ENCODE data around the gene TENM3. TPM values are rescaled to one million over a fixed set of nuclear protein-coding genes. Genes with fewer than 3 reads are reported as not detected.
"Not testable (repeated sequence)": the region's sequence is repeated elsewhere in the genome, so short reads cannot be mapped to it uniquely, and the experiment has no call there.

The TENM3 gene
- total RNA-seq, 1 experiment from 2014 or later: 0.87 TPM

- intact Hi-C loops (cut with micrococcal nuclease): loop anchor here (10.0 kb wide), 1 partner anchor 112 kb away; no protein-coding TSS in a partner anchor
- ATAC-seq (no peak), DNase-seq (no peak)
- ChIA-PET CTCF (no interaction called here), POLR2A (ENCODE audit: unreplicated experiment) (no interaction called here)
- no peak for TF ChIP-seq EZH2 (IDR thresholded peaks at IDR 0.05; ENCODE audit: low read length, unreplicated experiment)
- TF ChIP-seq EZH2phosphoT487 (IDR thresholded peaks at IDR 0.05; ENCODE audit: borderline replicate concordance, low read length): no peak
- TF ChIP-seq CTCF (conservative IDR thresholded peaks at IDR 0.05; ENCODE audit: low read depth, low read length): no peak
- Histone ChIP-seq H3K27ac (ENCODE audit: low read length) (no peak overlapping the region), H3K9me2 (replicated peaks; ENCODE audit: low read length) (no peaks in the 10 kb centered on the region), H3K27me3 (ENCODE audit: low read length) (no peaks in the 10 kb centered on the region), H2AFZ (ENCODE audit: low read length) (no peak overlapping the region), H3K4me2 (ENCODE audit: low read length) (no peak overlapping the region), H3K4me1 (ENCODE audit: insufficient read depth, low read length) (peaks cover 21% of the 10 kb centered on the region), H3K9me3 (ENCODE audit: low read length) (no peaks in the 10 kb centered on the region), H3K36me3 (ENCODE audit: low read depth, low read length) (no peaks in the 10 kb centered on the region), H3K9ac (ENCODE audit: low read length) (no peak overlapping the region), H3K4me3 (ENCODE audit: low read length) (no peak overlapping the region), H3F3A (ENCODE audit: low read length, unreplicated experiment) (no peaks in the 10 kb centered on the region), H4K20me1 (ENCODE audit: low read length) (no peaks in the 10 kb centered on the region), H3K79me2 (ENCODE audit: low read length) (peaks cover 36% of the 10 kb centered on the region)
- BruUV-seq (replicated peaks): no TSS peak
These were observed 569.7 kb downstream of the TENM3 start for GRCh38 chr4:182812916-182813315.

- BruUV-seq (replicated peaks); H3K9me3 ChIP-seq (ENCODE audit: low read length); H3K36me3 ChIP-seq (ENCODE audit: low read depth, low read length); POLR2A ChIA-PET (ENCODE audit: unreplicated experiment); H3F3A ChIP-seq (ENCODE audit: low read length, unreplicated experiment); H4K20me1 ChIP-seq (ENCODE audit: low read length); H3K27me3 ChIP-seq (ENCODE audit: low read length); CTCF ChIA-PET; H3K9me2 ChIP-seq (replicated peaks; ENCODE audit: low read length); H3K4me3 ChIP-seq (ENCODE audit: low read length): not testable (repeated sequence)
- Histone ChIP-seq H3K4me1 (ENCODE audit: insufficient read depth, low read length) (peaks cover 19% of the 10 kb centered on the region), H3K4me2 (ENCODE audit: low read length) (peak overlapping the region; percentile 15; the same call in 1 of the 2 replicates), H2AFZ (ENCODE audit: low read length) (peak overlapping the region; percentile 45; the same call in 1 of the 2 replicates), H3K27ac (ENCODE audit: low read length) (peak overlapping the region; percentile 94), H3K9ac (ENCODE audit: low read length) (peak overlapping the region; percentile 74), H3K79me2 (ENCODE audit: low read length) (peaks cover 43% of the 10 kb centered on the region)
- DNase-seq (peak; percentile 62), ATAC-seq (peak; percentile 58)
- intact Hi-C loops (cut with micrococcal nuclease): loop anchor here (10.0 kb wide), 1 partner anchor 111 kb away; no protein-coding TSS in a partner anchor
These were observed 570.9 kb downstream of the TENM3 start for GRCh38 chr4:182814065-182814464.

GRCh38 chr4:182818926-182819730 is 575.9 kb downstream of the TENM3 start:
- Histone ChIP-seq H3K4me3 (ENCODE audit: low read length) (peak overlapping the region; percentile 56), H3F3A (ENCODE audit: low read length, unreplicated experiment) (no peaks in the 10 kb centered on the region), H3K79me2 (ENCODE audit: low read length) (peaks cover 44% of the 10 kb centered on the region), H3K9me2 (replicated peaks; ENCODE audit: low read length) (no peaks in the 10 kb centered on the region), H3K4me1 (ENCODE audit: insufficient read depth, low read length) (peaks cover 8% of the 10 kb centered on the region), H3K36me3 (ENCODE audit: low read depth, low read length) (peaks cover 10% of the 10 kb centered on the region; the same call in 1 of the 2 replicates), H3K4me2 (ENCODE audit: low read length) (peak overlapping the region; percentile 74), H4K20me1 (ENCODE audit: low read length) (peaks cover 8% of the 10 kb centered on the region; the same call in 1 of the 2 replicates), H3K9ac (ENCODE audit: low read length) (peak overlapping the region; percentile 35), H3K9me3 (ENCODE audit: low read length) (no peaks in the 10 kb centered on the region), H3K27ac (ENCODE audit: low read length) (peak overlapping the region; percentile 77), H3K27me3 (ENCODE audit: low read length) (no peaks in the 10 kb centered on the region), H2AFZ (ENCODE audit: low read length) (no peak overlapping the region)
- ATAC-seq: peak; percentile 15
- TF ChIP-seq CTCF (conservative IDR thresholded peaks at IDR 0.05; ENCODE audit: low read depth, low read length) (no peak), EZH2 (IDR thresholded peaks at IDR 0.05; ENCODE audit: low read length, unreplicated experiment) (no peak), EZH2phosphoT487 (IDR thresholded peaks at IDR 0.05; ENCODE audit: borderline replicate concordance, low read length) (no peak)
- no peak for DNase-seq
- ChIA-PET POLR2A (ENCODE audit: unreplicated experiment) (interaction anchor here (0.6 kb wide), 1 partner anchor 279 kb away, joined by 3 read pairs; no protein-coding TSS in a partner anchor), CTCF (no interaction called here)
- BruUV-seq (replicated peaks): no TSS peak
- intact Hi-C loops (cut with micrococcal nuclease): loop anchor here (10.0 kb wide), 1 partner anchor 106 kb away; no protein-coding TSS in a partner anchor
